Cerebellar nuclear complex (tissue), 1 donor: Measurements from ENCODE around the gene TMED10.
"Not testable (repeated sequence)": the region's sequence is repeated elsewhere in the genome, so short reads cannot be mapped to it uniquely, and the experiment has no call there.

Experiments
- DNase-seq, 2 experiments: peaks; one replicate each; lab custom pipeline; 2025; lab: John Stamatoyannopoulos, UW

The TMED10 gene

GRCh38 chr14:75127474-75127820, 49.0 kb downstream of the TMED10 start:
- DNase-seq: not testable (repeated sequence)

DNA sequence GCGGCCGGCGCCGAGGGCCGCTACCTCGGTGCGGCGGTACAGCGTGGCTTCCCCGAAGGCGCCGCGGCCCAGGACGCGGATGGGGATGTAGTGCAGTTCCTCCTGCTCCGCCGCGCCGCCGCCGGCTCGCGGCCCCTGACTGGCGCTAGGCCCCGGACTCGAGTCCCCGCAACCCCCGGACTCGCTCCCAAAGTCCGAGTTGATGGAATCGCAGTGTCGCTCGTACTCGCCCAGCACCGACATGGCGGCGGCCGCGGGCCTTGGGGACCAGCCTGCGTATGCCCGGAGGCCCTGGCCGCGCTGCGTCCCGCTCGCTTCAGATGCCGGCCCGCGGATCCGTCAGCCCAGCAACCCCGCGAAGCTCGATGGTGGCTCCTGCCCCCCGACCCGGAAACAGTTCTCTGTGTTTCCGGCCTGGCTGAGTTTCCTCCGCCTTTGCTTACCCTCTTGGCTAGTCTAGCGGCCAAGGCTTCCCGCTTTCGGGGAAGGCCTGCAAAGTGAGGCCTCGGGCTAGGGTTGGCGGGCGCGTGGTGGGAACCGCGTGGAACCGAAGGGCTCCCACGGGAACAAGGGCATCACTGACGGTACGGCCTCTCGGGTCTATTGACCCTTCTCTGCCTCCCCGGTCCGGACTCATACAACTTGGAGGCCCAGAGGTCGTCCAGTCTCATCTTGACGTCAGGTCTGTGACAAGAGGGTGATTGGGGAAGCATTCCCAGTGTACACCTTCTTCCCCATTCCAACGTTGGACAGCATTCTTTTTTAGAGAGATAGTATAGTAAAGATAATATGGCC, 49.5 kb downstream of the TMED10 start, which contains the start of gene NEK9:
Gene NEK9, minus strand, starts transcription at position 370 of the 795 bp plus-strand sequence. Its CDS starts 127 bp downstream, at position 243.
- DNase-seq: peak; percentile 36 to 86

GRCh38 chr14:75126121-75126544, 50.3 kb downstream of the TMED10 start:
- no peak for DNase-seq

DNA sequence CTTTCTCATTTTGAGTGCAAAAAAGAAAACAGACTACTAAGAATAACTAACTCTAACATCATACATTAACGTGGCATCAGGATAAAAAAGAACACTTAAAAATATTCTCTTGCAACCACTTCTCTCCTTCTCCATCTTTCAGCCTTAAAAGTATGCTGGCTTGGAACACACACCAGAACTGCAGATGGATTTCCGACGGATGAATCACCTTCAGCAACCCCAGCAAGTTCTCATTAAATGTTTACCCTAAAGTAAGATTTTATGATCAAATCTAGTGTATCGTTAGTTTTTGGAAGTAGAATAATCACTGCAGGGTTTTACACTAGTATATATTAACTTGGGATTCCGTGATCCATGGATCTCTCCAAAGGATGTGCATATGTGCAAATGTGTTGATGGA, 50.8 kb downstream of the TMED10 start:
- DNase-seq: no peak

DNA sequence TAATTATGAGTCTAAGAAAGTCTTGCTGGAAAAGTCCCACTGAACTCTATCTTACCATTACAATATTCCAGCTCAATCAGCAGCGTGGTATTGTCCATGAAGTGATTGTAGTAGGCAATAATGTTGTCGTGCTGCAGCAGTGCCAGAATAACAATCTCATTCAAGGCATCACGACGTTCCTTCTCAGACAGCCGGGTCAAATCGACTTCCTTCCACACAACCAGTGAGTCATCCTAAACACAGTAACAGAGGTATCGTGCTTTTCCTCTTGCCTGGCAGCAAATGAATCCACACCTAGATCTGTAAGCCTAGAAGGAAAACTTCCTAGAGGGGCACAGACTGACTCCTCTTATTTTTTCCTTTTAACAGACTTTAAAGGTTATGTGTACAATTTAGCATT, 52.4 kb downstream of the TMED10 start:
- no peak for DNase-seq

- no peak for DNase-seq
Measured at GRCh38 chr14:75121552-75121951, 54.9 kb downstream of the TMED10 start.

- DNase-seq: no peak
Measured at GRCh38 chr14:75120541-75121291, 55.7 kb downstream of the TMED10 start.

- no peak for DNase-seq
Measured at GRCh38 chr14:75119056-75119455, 57.4 kb downstream of the TMED10 start.

DNA sequence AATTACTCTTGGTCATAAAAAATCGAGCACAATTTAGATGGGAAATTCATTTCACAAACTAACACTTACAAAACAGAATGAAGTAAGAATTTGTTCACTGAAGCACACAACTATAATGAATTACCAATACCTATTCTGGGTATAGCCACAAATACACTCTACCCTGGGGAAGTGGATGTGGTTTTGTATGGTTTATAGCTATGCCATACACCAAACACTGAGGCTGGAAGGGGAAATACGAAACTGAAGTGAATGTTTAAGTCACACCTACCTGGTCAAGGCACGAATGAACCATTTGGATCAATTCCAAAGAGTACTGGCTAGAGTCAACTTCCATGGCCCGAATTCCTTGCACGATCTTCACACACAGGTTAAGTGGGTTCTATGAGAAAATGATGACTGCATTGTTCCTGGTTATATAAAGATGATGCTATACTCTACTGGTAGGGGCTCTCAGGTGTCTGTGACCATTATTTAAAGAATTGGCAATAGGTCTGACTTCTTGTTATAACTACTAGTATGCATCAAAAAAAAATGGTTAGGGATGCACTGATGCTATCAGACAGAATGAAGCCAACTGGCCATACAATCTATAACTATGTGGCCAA, 62.4 kb downstream of the TMED10 start:
- no peak for DNase-seq

DNA sequence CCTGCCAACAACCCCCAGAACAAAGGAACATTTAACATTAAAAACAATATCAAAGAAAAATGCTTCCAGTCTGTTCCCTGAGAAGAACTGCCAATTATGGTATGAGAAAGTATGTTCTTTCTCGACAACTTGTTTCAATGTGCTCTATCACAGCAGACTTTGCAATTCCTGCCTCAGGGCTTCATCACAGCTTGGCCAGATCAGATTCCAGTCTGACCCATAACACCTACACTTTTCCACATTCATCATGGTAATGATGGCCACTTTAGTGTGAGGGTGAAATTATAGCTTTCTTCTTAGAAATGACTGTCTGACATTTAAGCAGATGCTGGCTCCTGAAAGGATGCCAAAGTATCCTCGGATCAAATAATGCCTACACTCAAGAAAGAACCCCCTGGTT, 66.5 kb downstream of the TMED10 start:
- DNase-seq: no peak

- no peak for DNase-seq
Measured at GRCh38 chr14:75107186-75107585, 69.2 kb downstream of the TMED10 start.

- no peak for DNase-seq
Measured at GRCh38 chr14:75101491-75101890, 74.9 kb downstream of the TMED10 start.

DNA sequence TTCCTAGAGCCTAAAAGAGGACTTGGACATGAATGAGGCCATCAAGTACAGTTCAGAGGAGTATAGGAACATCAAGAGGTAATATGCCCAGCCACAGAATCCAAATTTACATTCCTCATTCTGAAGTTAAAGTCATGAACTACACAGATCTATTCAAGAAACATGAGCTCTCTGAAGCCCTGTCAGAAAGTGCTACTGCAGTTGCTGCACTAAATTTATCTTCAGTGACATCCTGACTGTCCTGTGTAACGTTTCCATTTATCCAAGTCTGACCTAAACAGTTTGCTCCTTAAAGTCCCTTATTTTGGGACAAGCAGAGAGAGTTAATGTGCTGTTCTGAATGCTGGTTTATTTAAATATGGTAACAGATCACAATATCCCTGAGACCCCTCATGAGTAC, 77.7 kb downstream of the TMED10 start:
- no peak for DNase-seq

DNA sequence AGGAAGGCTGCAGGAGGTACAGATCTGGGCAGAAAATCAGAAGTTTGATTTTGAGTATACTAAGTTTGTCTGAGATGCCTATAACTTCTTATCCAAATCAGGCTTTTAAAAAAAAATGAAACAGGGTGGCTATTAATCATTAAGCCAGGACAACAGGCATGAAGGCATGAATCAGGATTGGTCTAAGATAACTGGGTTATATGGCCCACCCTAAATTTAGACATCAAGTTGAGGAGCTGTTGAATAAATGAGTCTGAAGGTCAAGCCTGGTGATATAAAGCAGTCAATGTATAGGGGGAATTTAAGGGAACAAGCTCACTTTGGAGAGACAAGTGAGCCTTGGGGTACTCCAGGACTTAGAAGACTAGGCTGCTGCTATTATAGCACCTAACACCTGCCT, 78.2 kb downstream of the TMED10 start:
- DNase-seq: no peak

DNA sequence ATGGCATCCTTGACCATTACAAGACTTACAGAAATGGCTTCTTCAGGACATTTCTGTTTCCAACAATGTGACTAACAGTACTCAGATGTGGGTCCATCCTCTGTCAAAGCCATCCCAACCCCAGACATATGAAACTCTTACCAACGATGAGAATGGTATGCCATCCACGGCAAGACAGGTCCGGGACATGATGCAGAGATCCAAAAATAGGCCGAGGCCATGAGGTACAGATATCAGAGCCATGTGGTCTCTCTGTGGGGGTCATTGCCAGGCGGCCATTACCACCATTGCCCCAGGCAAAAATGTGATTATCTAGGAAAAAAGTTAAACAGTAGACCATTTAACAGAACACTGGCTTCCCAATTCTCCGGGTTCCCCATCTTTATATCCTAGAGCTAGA, 79.5 kb downstream of the TMED10 start:
- no peak for DNase-seq

DNA sequence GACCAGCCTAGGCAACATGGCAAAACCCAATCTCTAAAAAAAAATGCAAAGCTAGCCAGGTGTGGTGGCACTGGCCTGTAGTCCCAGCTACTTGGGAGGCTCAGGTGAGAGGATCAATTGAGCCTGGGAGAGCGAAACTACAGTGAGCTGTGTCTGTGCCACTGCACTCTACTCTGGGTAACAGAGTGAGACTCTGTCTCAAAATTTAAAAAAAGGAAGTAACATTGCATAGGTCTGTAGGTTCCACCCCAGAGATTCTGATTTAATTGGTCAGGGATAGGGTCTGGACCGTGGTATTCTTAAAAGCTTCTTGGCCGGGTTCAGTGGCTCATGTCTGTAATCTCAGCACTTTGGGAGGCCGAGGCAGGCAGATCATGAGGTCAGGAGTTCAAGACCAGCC, 80.7 kb downstream of the TMED10 start:
- no peak for DNase-seq

GRCh38 chr14:75094896-75095295, 81.5 kb downstream of the TMED10 start:
- DNase-seq: no peak

DNA sequence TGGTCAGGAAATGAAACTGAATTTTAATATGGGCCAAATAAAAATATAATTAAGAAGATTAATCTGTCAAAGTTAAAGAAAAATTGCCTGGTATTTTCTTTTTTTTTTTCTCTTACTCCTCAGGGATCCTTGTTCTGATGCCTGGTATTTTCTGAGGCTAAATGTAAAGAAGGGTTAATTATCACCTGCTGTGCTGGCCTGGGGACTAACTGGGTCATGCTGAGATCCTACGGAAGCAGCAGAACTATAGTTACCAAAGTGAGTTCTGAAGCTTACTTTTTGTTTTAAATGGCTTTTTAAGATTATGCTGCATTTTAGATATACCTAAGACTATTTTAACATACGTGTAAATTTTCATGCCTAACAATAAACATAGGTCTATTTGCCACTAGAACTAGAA, 83.7 kb downstream of the TMED10 start:
- no peak for DNase-seq

GRCh38 chr14:75091251-75091650, 85.2 kb downstream of the TMED10 start:
- no peak for DNase-seq

DNA sequence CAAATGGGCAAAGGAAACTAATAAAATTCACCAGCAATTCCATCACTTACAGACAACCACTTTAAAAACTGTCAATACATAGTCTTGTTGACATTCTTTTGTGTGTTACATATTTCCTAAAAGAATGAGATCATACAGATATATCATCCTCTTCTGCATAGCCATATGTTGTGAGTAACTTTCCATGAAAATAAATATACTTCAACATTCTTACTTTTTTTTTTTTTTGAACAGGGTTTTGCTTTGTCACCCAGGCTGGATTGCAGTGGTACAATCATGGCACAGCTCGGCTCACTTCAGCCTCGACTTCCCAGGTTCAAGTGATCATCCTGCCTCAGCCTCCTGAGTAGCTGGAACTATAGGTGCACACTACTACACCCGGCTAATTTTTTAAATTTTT, 86.1 kb downstream of the TMED10 start:
- DNase-seq: no peak

DNA sequence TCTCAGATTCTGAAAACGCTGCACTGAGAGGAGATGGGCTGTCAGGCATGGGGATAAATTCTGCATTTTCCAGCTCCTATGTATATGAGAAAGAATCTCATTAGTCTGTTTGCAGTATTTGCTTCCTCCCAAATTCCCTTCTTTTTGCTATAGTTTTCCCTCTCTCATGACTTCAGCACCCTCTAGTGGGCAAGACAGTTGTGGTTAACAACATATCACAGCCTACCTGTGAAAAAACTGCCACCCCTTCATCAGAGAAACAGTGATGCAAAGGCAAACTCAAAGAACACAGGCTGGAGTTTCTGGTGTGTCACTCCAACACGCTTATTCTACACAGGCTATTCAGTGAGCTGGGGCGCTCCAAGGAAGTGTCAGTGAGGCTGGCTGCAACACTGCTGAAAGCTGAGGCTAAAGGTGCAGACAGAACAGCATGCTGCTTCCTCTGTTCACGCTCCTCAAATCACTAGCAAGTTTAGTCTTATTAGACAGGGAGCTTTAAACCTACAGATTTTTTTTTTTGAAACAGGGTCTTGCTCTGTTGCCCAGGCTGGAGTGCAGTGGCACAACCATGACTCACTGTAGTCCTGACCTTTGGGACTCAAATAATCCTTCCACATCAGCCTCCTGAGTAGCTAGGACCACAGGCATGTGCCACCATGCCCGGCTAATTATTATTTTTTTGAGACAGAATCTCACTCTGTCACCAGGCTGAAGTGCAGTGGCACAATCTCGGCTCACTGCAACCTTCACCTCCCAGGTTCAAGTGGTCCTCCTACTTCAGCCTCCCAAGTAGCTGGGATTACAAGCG, 87.6 kb downstream of the TMED10 start:
- DNase-seq: no peak

DNA sequence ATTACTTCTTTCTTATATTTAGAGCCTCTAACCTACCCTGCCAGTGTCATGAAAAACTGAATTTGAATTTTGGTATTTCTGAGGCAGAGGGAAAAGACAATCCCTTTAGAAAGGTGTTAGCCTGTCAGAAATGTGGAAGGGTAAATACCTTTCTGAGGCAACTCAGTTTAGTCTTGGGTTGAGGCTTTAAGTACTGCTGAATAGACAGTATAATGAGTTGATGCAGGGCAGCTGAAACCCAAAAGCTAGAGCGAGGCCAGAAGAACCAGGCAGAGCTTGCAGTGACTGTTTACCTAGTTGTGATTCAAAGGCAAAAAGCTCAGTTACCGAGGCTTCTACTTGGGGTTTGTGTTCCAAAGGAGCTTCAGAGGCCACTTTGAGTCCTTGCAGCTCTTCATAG, 88.3 kb downstream of the TMED10 start:
- DNase-seq: no peak
